ENCODE results near the gene ZMAT3.

The ZMAT3 gene

DNA sequence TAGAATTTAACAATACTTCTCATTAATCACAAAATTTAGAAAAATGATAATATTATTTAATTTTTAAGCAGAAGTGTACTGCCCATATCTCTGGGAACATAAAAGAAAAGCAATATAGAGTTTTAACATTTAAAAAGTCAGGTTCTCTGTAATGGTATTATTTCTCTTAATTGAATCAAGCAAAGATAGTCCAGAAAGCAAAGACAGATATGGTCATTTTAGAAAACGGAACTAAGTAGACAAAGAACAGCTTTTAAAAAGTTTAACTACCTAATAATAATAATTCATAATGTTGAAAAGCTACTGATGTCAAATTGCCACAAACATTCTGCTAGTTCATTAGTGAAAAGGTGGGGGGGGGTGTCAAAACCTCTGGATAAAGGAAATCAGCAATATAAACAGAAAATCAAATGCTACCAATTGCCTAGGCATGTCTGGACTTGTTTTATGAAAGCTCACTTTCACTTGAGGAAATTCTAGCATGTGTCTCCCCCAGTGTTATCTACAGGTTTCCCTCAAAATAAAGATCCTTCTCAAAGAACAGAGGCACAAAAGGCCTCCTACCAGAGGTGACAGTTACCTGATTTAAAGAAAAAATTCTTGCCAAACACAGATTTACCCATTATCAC is 1.7 kb downstream of the ZMAT3 start:
- Histone ChIP-seq H3K27me3 (ENCODE audit: insufficient read depth, low read depth) (no peaks in the 10 kb centered on the region; the same call in 1 of the 2 replicates), H3K27ac (no peak overlapping the region), H3K4me2 (peak overlapping the region; percentile 90; the same call in 1 of the 2 replicates), H3K79me2 (ENCODE audit: insufficient read depth, low read depth) (no peaks in the 10 kb centered on the region), H4K20me1 (ENCODE audit: insufficient read depth) (no peaks in the 10 kb centered on the region), H3K9ac (no peak overlapping the region), H3K36me3 (ENCODE audit: insufficient read depth) (no peaks in the 10 kb centered on the region), H3K4me1 (ENCODE audit: low read depth, poor library complexity, severe bottlenecking) (peaks cover 16% of the 10 kb centered on the region), H3K4me3 (IDR thresholded peaks at IDR 0.05; ENCODE audit: insufficient read depth, low read depth, low read length) (no peak overlapping the region), H2AFZ (ENCODE audit: low read depth) (no peak overlapping the region)
- TF ChIP-seq, protein P1, sequence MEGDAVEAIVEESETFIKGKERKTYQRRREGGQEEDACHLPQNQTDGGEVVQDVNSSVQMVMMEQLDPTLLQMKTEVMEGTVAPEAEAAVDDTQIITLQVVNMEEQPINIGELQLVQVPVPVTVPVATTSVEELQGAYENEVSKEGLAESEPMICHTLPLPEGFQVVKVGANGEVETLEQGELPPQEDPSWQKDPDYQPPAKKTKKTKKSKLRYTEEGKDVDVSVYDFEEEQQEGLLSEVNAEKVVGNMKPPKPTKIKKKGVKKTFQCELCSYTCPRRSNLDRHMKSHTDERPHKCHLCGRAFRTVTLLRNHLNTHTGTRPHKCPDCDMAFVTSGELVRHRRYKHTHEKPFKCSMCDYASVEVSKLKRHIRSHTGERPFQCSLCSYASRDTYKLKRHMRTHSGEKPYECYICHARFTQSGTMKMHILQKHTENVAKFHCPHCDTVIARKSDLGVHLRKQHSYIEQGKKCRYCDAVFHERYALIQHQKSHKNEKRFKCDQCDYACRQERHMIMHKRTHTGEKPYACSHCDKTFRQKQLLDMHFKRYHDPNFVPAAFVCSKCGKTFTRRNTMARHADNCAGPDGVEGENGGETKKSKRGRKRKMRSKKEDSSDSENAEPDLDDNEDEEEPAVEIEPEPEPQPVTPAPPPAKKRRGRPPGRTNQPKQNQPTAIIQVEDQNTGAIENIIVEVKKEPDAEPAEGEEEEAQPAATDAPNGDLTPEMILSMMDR (conservative IDR thresholded peaks at IDR 0.05; ENCODE audit: low read depth, low read length), result no peak

DNA sequence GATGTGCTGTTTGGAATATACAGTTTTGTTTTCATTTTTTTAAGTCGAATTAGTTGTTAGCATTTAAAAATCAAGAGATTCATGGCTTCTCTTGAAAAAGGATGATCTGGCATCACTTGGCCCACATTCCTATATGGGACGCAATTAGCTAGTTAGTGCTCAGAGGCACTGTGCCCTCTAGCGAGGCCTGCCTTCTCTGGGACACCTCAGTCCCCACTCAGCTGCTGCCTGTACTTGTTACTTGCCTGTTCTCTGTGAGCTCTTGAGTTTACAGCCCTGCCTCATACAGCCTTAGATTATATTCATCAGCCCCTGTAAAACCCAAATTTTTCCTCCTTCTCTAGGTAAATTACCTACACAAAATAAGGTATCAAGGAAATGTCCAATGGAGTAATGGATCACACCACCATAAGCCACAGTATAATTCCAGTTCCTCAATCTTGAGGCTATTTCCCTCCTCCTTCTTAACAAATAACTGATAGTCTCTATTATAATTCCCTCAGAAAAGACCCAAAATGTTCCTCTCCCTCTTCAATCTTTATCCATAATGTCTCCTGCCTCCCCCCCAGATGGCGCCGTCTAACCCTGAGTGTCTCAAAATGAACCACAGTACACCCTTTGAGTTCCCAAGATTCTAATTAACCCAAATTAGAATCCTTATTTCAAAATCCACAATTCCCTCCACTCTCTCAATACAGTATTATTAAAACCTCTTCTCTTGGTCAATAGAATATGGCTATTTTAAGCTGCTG is 2.7 kb downstream of the ZMAT3 start:
- Histone ChIP-seq H3K4me3 (IDR thresholded peaks at IDR 0.05; ENCODE audit: insufficient read depth, low read depth, low read length) (no peak overlapping the region), H3K27ac (no peak overlapping the region), H3K79me2 (ENCODE audit: insufficient read depth, low read depth) (no peaks in the 10 kb centered on the region), H3K36me3 (ENCODE audit: insufficient read depth) (no peaks in the 10 kb centered on the region), H3K4me2 (no peak overlapping the region), H3K27me3 (ENCODE audit: insufficient read depth, low read depth) (no peaks in the 10 kb centered on the region; the same call in 1 of the 2 replicates), H3K9ac (no peak overlapping the region), H3K4me1 (ENCODE audit: low read depth, poor library complexity, severe bottlenecking) (peaks cover 16% of the 10 kb centered on the region), H2AFZ (ENCODE audit: low read depth) (no peak overlapping the region), H4K20me1 (ENCODE audit: insufficient read depth) (no peaks in the 10 kb centered on the region)
- TF ChIP-seq, protein P1 (conservative IDR thresholded peaks at IDR 0.05; ENCODE audit: low read depth, low read length), result peak; percentile 63

DNA sequence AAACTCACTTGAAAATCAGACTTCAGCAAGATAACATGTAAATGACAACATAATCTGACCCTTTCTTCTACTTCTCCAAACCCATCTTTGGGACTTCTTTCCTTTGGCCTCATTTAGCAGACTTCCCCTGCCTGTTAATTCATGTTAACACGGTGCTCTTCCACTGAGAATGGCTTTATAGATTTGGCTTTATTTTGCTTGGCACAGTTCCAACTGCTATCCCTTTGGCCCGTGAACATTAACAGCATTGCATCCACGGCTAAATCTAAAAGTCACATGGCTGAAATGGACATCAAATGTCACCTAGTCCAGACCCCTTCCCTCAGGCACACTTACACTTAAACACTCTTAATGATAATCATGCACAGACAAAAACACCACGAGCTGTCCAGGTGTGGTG is 3.8 kb downstream of the ZMAT3 start:
- Histone ChIP-seq H3K4me1 (ENCODE audit: low read depth, poor library complexity, severe bottlenecking) (peaks cover 16% of the 10 kb centered on the region), H3K27ac (no peak overlapping the region), H3K4me3 (IDR thresholded peaks at IDR 0.05; ENCODE audit: insufficient read depth, low read depth, low read length) (no peak overlapping the region), H3K27me3 (ENCODE audit: insufficient read depth, low read depth) (no peaks in the 10 kb centered on the region; the same call in 1 of the 2 replicates), H4K20me1 (ENCODE audit: insufficient read depth) (no peaks in the 10 kb centered on the region), H3K9ac (no peak overlapping the region), H3K36me3 (ENCODE audit: insufficient read depth) (no peaks in the 10 kb centered on the region), H2AFZ (ENCODE audit: low read depth) (no peak overlapping the region), H3K79me2 (ENCODE audit: insufficient read depth, low read depth) (no peaks in the 10 kb centered on the region), H3K4me2 (no peak overlapping the region)
- TF ChIP-seq, protein P1 (conservative IDR thresholded peaks at IDR 0.05; ENCODE audit: low read depth, low read length), result no peak

DNA sequence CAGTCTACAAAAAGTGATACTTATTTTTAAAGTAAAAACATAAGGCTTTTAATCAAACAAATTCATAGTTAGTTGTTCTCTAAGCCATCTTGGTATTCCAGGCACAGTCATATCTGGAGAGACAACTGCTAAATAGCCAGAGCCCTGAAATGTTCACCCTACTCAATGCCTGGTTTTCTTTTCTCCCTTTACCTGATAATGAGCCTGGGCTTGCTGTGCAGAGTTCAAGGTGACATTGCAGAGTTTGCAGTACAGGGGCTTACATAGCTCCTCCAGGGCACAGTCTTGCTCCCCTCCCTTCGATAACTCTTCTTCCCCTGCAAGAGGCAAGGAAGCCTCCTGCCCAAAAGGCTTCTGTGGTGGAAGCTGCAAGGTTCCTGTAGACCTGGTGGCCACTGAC is 4.3 kb downstream of the ZMAT3 start:
- Histone ChIP-seq H3K4me2 (no peak overlapping the region), H3K27ac (no peak overlapping the region), H3K4me1 (ENCODE audit: low read depth, poor library complexity, severe bottlenecking) (peaks cover 14% of the 10 kb centered on the region)

More for the DNA sequence above, 4.3 kb downstream of the ZMAT3 start:
- Histone ChIP-seq H2AFZ (ENCODE audit: low read depth) (no peak overlapping the region), H3K79me2 (ENCODE audit: insufficient read depth, low read depth) (no peaks in the 10 kb centered on the region), H3K27me3 (ENCODE audit: insufficient read depth, low read depth) (no peaks in the 10 kb centered on the region; the same call in 1 of the 2 replicates), H4K20me1 (ENCODE audit: insufficient read depth) (no peaks in the 10 kb centered on the region), H3K36me3 (ENCODE audit: insufficient read depth) (no peaks in the 10 kb centered on the region), H3K9ac (no peak overlapping the region), H3K4me3 (IDR thresholded peaks at IDR 0.05; ENCODE audit: insufficient read depth, low read depth, low read length) (no peak overlapping the region)
- TF ChIP-seq, protein P1 (conservative IDR thresholded peaks at IDR 0.05; ENCODE audit: low read depth, low read length), result no peak
